IPS DF 6.9 (cell line): ENCODE results near the gene PIAS2.
"Not testable (repeated sequence)": the region's sequence is repeated elsewhere in the genome, so short reads cannot be mapped to it uniquely, and the experiment has no call there.

Experiments
- DNase-seq: peaks from one replicate; pipeline ENCODE4 v3.0.0-alpha.2; 2013; ENCODE audit warnings: low read depth, low spot score
- H3K27ac ChIP-seq: one replicate; pipeline ENCODE4 v1.5.1; 2013; ENCODE audit warnings: low read length, control low read depth
- H3K27me3 ChIP-seq: 2 replicates; pipeline ENCODE4 v1.6.1; 2013; ENCODE audit warnings: mild to moderate bottlenecking, low read length; ENCODE audit not compliant: control insufficient read depth, insufficient read depth
- H3K36me3 ChIP-seq: 2 replicates; pipeline ENCODE4 v1.6.1; 2013; ENCODE audit warnings: low read length; ENCODE audit not compliant: control insufficient read depth, insufficient read depth
- H3K4me1 ChIP-seq: 2 replicates; pipeline ENCODE4 v1.6.1; 2013; ENCODE audit warnings: low read length; ENCODE audit not compliant: control insufficient read depth, insufficient read depth
- H3K4me3 ChIP-seq: 2 replicates; pipeline ENCODE4 v1.5.1; 2013; ENCODE audit warnings: mild to moderate bottlenecking, low read length
- H3K9me3 ChIP-seq: 2 replicates; pipeline ENCODE4 v1.6.1; 2013; ENCODE audit warnings: low read length, inconsistent platforms; ENCODE audit not compliant: control insufficient read depth, insufficient read depth
- WGBS: extraction: QIAGEN DNeasy Blood & Tissue Kit; methylation state at CpG from one replicate; pipeline ENCODE4 v1.1.7; 2013; ENCODE audit warnings: mixed read lengths, missing lambda C conversion rate; ENCODE audit not compliant: insufficient read length, insufficient coverage; 5-methylcytosine and 5-hydroxymethylcytosine counted together

The PIAS2 gene

DNA sequence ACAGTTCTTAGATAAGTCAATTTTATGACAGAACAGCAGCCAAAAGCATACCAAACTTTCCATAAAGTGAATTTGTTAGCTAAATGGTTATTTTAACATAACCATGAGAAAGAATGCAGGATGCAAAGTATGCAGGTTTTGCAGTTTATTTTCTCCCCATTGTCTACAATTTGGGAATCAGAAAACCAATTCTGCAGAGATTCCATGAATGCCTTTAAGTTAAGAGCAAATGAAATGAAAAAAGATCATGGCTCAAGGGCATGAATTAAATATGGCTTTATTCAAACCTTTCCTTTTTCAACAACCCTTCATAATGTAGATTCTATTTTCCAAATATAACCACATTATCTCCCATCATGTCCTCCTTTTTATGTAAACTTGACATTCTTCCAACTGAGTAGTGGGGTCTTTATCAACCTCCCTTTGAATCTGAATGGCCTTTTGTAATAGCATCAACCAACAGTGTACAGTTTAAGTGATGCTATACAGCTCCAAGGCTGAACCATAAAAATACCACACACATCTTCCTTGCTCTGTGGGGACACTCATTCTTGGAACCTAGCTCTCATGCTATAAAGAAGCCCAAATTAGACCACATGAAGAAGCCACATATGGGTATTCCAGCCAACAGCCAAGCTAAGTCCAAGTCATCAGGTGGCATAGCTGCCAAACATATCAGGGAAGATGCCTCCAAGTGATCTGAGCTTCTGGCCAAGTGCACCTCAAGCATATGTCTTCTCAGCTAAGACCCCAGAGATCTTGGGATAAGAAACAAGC lies 49.8 kb downstream of the PIAS2 start:
- Histone ChIP-seq H3K9me3 (peaks cover 5% of the 10 kb centered on the region; the same call in 1 of the 2 replicates), H3K27ac (no peak overlapping the region), H3K36me3 (no peaks in the 10 kb centered on the region; the same call in 1 of the 2 replicates), H3K4me3 (no peak overlapping the region), H3K4me1 (no peaks in the 10 kb centered on the region), H3K27me3 (no peaks in the 10 kb centered on the region)
- DNase-seq: no peak

DNA sequence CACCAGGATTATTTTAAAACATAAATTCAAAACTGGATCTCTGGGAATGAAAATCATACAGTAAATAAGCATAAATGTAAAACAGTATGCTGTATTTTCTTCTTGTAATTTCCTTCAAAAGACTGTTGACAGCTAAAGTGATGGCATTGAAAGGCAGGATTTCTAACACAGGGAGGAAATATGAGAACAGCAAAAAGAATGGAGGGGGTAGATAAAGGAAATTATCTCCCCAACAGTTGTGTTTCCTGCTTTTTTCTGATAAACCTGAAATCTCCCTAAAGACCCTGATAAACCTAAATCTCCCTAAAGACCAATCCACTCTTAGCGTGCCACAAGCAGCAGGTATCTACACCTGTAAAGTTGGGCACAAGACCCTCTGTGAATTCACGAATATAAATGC lies 50.8 kb downstream of the PIAS2 start:
- no peak overlapping the region for H3K27ac ChIP-seq
- peaks cover 5% of the 10 kb centered on the region; the same call in 1 of the 2 replicates for H3K9me3 ChIP-seq
- H3K27me3 ChIP-seq: no peaks in the 10 kb centered on the region
- no peak overlapping the region for H3K4me3 ChIP-seq
- H3K4me1 ChIP-seq: no peaks in the 10 kb centered on the region
- no peaks in the 10 kb centered on the region; the same call in 1 of the 2 replicates for H3K36me3 ChIP-seq
- no peak for DNase-seq
- WGBS: no CpG with 5 or more reads among the region's 2 CpGs

GRCh38 chr18:46865245-46865644 lies 52.1 kb downstream of the PIAS2 start:
- H3K36me3 ChIP-seq, DNase-seq, H3K27ac ChIP-seq, H3K4me3 ChIP-seq, H3K4me1 ChIP-seq, H3K27me3 ChIP-seq, H3K9me3 ChIP-seq: not testable (repeated sequence)
- WGBS: no CpG with 5 or more reads among the region's 8 CpGs

GRCh38 chr18:46859855-46860254 lies 57.5 kb downstream of the PIAS2 start:
- Histone ChIP-seq H3K36me3 (no peaks in the 10 kb centered on the region), H3K4me3 (no peak overlapping the region), H3K4me1 (no peaks in the 10 kb centered on the region), H3K9me3 (no peaks in the 10 kb centered on the region), H3K27ac (no peak overlapping the region), H3K27me3 (no peaks in the 10 kb centered on the region)
- WGBS: no CpG with 5 or more reads among the region's 2 CpGs
- no peak for DNase-seq

DNA sequence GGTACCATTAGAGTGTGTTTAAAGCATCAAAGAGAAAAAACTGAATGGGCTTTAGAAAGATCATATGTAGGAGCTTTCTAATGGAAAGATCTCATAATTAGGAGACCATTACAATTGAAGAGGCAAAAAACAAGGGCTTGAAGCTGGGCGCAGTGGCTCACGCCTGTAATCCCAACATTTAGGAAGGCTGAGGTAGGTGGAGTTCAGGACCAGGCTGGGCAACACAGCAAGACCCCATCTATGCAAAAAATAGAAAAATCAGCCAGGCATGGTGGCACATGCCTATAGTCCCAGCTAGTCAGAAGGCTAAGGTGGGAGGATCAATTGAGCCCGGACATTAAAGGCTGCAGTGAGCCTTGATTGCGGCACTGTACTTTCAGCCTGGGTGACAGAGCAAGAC lies 59.0 kb downstream of the PIAS2 start:
- no peaks in the 10 kb centered on the region for H3K4me1 ChIP-seq
- no peaks in the 10 kb centered on the region for H3K27me3 ChIP-seq
- no peaks in the 10 kb centered on the region for H3K9me3 ChIP-seq
- H3K27ac ChIP-seq: no peak overlapping the region
- peaks cover 2% of the 10 kb centered on the region; the same call in 1 of the 2 replicates for H3K36me3 ChIP-seq
- no CpG with 5 or more reads among the region's 4 CpGs for WGBS
- H3K4me3 ChIP-seq: no peak overlapping the region
- no peak for DNase-seq

DNA sequence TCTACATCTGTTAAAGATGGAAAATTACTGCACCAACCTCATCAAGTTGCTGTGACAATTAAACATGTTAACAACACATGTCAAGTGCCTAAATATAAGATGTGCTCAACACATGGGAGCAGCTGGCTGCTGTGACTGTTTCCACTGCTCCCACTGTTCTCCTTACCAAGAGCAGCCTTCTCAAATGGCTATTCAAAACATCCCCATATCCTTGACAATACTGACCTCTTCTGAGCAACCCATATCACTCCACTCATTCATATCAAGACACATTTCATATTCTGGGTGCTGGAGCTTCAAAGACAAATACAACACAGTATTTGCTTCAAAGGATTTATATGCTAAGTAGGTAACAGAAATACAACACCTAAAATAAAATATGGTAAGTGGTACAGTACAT lies 60.3 kb downstream of the PIAS2 start:
- no peak overlapping the region for H3K4me3 ChIP-seq
- H3K4me1 ChIP-seq: no peaks in the 10 kb centered on the region
- DNase-seq: no peak
- H3K27ac ChIP-seq: no peak overlapping the region
- no peaks in the 10 kb centered on the region for H3K27me3 ChIP-seq
- peaks cover 2% of the 10 kb centered on the region; the same call in 1 of the 2 replicates for H3K36me3 ChIP-seq
- no peaks in the 10 kb centered on the region for H3K9me3 ChIP-seq

DNA sequence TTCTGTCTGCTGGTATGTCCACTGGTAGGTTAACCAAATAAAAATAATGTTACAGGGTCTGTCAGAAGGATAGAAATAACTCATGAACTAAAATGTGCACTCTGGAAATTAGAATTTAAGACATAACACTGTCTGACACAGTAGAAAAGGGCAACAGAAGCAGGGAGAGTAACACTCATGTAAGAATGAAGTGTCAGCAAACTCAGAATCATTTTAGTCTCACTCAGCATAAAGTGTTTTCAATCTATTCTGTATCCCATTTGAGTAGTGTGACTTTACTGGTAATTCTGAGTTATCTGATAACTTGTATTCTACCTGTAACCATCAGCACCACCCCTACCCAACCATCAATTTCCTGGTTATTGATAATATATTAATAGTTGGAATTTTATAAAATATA lies 68.3 kb downstream of the PIAS2 start:
- H3K27ac ChIP-seq: no peak overlapping the region
- DNase-seq: no peak
- no peak overlapping the region for H3K4me3 ChIP-seq
- no peaks in the 10 kb centered on the region for H3K4me1 ChIP-seq
- no peaks in the 10 kb centered on the region for H3K36me3 ChIP-seq
- no peaks in the 10 kb centered on the region for H3K27me3 ChIP-seq
- H3K9me3 ChIP-seq: no peaks in the 10 kb centered on the region

- Histone ChIP-seq H3K27ac (no peak overlapping the region), H3K4me1 (no peaks in the 10 kb centered on the region), H3K4me3 (no peak overlapping the region), H3K27me3 (no peaks in the 10 kb centered on the region), H3K36me3 (no peaks in the 10 kb centered on the region), H3K9me3 (no peaks in the 10 kb centered on the region)
- DNase-seq: no peak
- no CpG with 5 or more reads among the region's 1 CpG for WGBS
These were observed 73.9 kb downstream of the PIAS2 start for GRCh38 chr18:46843372-46843771.

DNA sequence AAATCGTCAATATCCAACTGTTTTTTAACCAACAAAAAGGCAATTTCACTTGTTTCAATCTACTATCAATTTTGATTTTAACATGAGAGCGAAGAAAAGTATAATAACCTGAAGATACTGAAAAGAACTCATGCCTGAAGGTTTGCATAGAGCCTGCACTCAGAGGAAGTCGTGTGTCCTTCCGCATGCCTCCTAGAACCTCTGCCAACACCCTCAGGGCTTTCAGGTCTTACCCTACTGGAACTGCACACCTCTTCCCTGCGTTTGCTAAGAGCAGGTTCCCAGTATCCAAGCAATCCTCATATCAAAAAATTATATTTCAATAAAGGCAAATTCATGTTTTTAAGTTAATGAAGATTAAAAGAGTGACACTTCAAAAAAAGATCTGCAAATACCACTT lies 74.7 kb downstream of the PIAS2 start:
- Histone ChIP-seq H3K27me3 (no peaks in the 10 kb centered on the region), H3K9me3 (no peaks in the 10 kb centered on the region), H3K27ac (no peak overlapping the region), H3K4me3 (no peak overlapping the region), H3K36me3 (no peaks in the 10 kb centered on the region), H3K4me1 (no peaks in the 10 kb centered on the region)
- no peak for DNase-seq
- WGBS: no CpG with 5 or more reads among the region's 5 CpGs

DNA sequence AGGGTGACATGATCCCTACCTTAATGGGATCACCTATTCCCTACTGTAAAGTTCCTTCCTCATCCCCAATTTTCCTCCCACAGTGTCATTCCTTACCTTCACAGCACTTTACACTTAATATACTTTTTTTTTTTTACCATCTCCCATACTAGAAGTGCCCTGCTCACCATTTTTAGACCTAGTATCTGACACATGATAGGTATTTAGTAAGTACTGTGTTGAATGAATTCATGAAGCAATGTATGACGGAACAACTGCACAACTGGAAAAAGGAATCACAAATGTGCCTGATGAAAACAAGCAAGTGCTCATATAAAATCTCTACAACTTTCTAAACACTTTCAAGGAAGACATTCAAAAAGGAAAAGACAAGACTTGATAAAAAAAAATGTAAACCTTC lies 83.4 kb downstream of the PIAS2 start:
- no peaks in the 10 kb centered on the region for H3K36me3 ChIP-seq
- H3K27me3 ChIP-seq: no peaks in the 10 kb centered on the region
- H3K4me3 ChIP-seq: no peak overlapping the region
- no peaks in the 10 kb centered on the region for H3K4me1 ChIP-seq
- WGBS: no CpG with 5 or more reads among the region's 1 CpG
- DNase-seq: no peak
- H3K9me3 ChIP-seq: no peaks in the 10 kb centered on the region
- no peak overlapping the region for H3K27ac ChIP-seq

GRCh38 chr18:46832849-46833248 lies 84.5 kb downstream of the PIAS2 start:
- Histone ChIP-seq H3K27me3 (no peaks in the 10 kb centered on the region), H3K4me1 (no peaks in the 10 kb centered on the region), H3K36me3 (peaks cover 4% of the 10 kb centered on the region; the same call in 1 of the 2 replicates), H3K27ac (no peak overlapping the region), H3K9me3 (no peaks in the 10 kb centered on the region), H3K4me3 (no peak overlapping the region)
- WGBS: no CpG with 5 or more reads among the region's 2 CpGs
- DNase-seq: no peak
